Astrocyte of the cerebellum (primary cell): ENCODE data around the gene NKTR.

ENCODE experiments used
- DNase-seq: peaks from one replicate; pipeline ENCODE4 v3.0.0-alpha.2; 2011; ENCODE audit warnings: low read depth
- H3K4me3 ChIP-seq: 2 replicates; pipeline ENCODE4 v1.5.1; 2011; ENCODE audit warnings: mild to moderate bottlenecking, low read depth, low read length, moderate library complexity
- in situ Hi-C: cut with HindIII; loops from 2 replicates; pipeline ENCODE4 v1.10.0; 2017; ENCODE audit warnings: low sequenced_read_pairs
- TF ChIP-seq, protein P1 (sequence below): IDR thresholded peaks from 2 replicates; pipeline ENCODE4 v1.5.1; 2012; ENCODE audit warnings: low read length, low read depth, moderate library complexity, mild to moderate bottlenecking; ENCODE audit errors: missing control alignments

NKTR gene

DNA sequence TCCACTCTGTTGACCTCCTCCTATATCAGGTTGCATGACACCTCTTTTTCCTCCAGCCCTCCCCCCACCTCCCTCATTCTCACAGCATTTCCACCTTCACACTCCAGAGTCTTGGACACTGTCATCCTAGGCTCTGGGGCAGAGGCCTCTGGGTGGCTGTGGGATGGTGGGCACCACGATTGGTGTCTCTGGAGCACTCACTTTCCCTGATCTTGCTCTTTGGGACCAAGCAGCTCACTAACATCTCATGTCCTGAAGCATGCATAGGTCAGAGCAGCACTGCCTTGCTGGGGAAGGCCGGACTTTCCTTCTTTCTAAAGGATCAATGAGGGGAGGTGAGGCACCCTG is 67.9 kb downstream of the NKTR start:
- TF ChIP-seq, protein P1, sequence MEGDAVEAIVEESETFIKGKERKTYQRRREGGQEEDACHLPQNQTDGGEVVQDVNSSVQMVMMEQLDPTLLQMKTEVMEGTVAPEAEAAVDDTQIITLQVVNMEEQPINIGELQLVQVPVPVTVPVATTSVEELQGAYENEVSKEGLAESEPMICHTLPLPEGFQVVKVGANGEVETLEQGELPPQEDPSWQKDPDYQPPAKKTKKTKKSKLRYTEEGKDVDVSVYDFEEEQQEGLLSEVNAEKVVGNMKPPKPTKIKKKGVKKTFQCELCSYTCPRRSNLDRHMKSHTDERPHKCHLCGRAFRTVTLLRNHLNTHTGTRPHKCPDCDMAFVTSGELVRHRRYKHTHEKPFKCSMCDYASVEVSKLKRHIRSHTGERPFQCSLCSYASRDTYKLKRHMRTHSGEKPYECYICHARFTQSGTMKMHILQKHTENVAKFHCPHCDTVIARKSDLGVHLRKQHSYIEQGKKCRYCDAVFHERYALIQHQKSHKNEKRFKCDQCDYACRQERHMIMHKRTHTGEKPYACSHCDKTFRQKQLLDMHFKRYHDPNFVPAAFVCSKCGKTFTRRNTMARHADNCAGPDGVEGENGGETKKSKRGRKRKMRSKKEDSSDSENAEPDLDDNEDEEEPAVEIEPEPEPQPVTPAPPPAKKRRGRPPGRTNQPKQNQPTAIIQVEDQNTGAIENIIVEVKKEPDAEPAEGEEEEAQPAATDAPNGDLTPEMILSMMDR, result no peak
- no peak overlapping the region for H3K4me3 ChIP-seq
- in situ Hi-C loops, result no loop called here
- DNase-seq, result no peak

DNA sequence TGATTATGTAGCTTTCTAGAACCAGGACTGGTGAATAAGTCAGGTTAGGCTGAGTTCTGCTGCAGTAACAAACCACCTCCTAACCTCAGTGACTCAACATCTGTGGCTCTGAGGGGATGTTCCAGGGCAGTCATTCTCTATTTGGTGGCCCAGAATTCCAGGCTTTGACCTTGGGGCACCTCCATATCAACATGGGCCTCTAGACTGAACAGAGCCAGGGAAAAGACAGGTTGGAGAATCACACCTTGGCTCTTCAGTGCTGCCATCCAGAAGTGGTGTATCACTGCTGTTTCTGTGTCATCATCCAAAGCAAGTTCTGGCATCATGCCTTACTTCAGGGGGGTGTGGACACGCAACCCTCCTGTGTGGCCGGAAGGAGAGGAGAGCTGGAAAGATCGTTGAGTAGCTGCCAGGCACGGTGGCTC is 68.3 kb downstream of the NKTR start:
- no peak for DNase-seq
- TF ChIP-seq, protein P1, result no peak
- in situ Hi-C loops, result no loop called here
- no peak overlapping the region for H3K4me3 ChIP-seq

DNA sequence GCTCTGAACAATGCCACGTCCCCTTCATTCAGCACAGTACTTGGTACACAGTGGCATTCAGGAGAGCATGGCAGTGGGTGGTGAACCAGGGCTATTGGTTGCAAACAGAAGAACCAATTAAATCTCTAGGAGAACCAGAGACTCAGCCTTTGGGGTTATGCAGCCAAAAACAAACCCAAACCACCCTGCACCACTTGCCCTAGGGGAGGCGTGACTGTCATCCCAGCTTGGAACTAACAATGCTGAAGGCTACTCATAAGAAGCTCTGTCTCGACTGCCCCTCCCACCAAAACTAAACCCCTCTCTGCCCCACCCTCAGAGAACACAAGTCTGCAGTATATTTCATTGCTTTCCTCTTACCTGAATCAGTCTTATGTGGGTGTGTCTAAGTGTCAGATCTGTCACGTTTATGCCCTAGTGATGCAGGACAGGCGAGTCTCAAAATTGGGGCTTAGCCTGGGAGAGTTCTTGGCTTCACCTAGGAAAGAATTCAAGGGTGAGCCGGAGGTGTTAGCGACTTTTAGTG is 69.6 kb downstream of the NKTR start:
- in situ Hi-C loops, result no loop called here
- no peak overlapping the region for H3K4me3 ChIP-seq
- DNase-seq, result no peak
- TF ChIP-seq, protein P1, result no peak

GRCh38 chr3:42670670-42671069 is 70.2 kb downstream of the NKTR start:
- in situ Hi-C loops, result no loop called here
- DNase-seq, result no peak
- H3K4me3 ChIP-seq, result no peak overlapping the region
- TF ChIP-seq, protein P1, result no peak

DNA sequence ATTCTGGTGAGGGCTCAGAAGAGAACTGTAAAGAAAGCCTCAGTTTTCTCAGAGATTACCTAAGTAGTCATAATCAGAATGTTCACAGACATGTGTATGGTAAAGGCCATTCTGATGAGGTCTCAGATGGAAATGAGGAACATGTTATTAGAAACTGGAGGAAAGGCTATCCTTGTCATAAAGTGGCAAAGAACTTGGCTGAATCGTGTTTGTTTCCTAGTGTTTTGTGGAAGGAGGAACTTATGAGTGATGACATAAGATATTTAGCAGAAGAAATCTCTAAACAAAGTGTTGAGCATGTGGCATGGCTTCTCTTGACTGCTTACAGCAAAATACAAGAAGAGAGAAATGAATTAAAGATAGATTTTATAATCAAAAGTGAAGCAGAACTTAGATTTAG is 72.0 kb downstream of the NKTR start:
- DNase-seq, result no peak
- in situ Hi-C loops, result no loop called here
- TF ChIP-seq, protein P1, result no peak
- H3K4me3 ChIP-seq, result no peak overlapping the region

DNA sequence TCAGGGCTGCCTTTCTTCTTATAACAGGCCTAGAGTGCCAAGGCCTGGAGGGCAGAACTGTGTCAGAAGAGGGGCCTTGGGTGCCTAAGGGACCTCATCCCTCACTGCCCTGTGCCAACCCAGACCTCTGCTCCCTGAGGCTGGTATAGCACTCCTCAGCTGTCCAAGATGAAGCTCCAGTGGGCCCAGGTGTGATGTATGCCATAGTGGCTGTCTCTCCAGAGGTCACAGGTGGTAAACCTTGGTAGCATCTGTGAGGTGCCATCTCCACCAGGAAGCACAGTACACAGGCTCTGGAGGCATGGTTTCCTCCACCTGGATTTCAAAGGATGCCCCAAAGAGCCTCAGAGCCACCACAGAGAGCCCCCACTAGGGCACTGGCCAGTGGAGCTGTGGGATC is 72.6 kb downstream of the NKTR start:
- TF ChIP-seq, protein P1, result no peak
- in situ Hi-C loops, result no loop called here
- DNase-seq, result no peak
- H3K4me3 ChIP-seq, result no peak overlapping the region

DNA sequence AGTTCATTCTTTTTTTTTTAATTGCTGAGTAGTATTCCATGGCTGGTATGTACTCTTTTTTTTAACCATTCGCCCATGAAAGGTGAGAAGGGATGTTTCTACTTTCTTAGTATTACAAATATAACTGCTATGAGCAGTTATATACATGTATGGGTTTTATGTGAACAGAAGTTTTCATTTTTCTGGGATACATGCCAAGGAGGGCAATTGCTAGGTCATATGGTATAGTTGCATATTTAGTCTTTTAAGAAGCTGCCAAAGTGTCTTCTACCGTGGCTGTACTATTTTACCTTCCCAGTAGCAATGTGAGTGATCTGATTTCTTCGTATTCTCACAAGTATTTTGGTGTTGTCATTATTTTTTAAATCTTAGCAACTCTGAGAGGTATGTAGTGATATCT is 73.7 kb downstream of the NKTR start:
- no peak for DNase-seq
- in situ Hi-C loops, result no loop called here
- no peak overlapping the region for H3K4me3 ChIP-seq
- TF ChIP-seq, protein P1, result no peak
